HG03520 (cell line): Measurements from ENCODE around the gene ADCK2.
"Not testable (repeated sequence)": the region's sequence is repeated elsewhere in the genome, so short reads cannot be mapped to it uniquely, and the experiment has no call there.

Experiments used
- ATAC-seq: cut with Tn5 transposase; IDR thresholded peaks from one replicate; pipeline ENCODE4 v1.9.1; 2021; ENCODE audit warnings: mild to moderate bottlenecking, moderate library complexity; ENCODE audit not compliant: unreplicated experiment

ADCK2 gene

GRCh38 chr7:140734729-140735128 is 62.0 kb downstream of the ADCK2 start:
- ATAC-seq: no peak

GRCh38 chr7:140738280-140738679 is 65.5 kb downstream of the ADCK2 start:
- no peak for ATAC-seq

- ATAC-seq: not testable (repeated sequence)
These were observed 70.5 kb downstream of the ADCK2 start for GRCh38 chr7:140743255-140743654.

GRCh38 chr7:140744005-140744404 is 71.3 kb downstream of the ADCK2 start:
- no peak for ATAC-seq
